Activated T-cell treated with anti-CD3 and anti-CD28 coated beads, Interleukin-2, amount 50 U/mL, for 24 hours (primary cell): ENCODE results near the gene TUBB4A.

Source experiments
- DNase-seq: peaks from one replicate; pipeline ENCODE4 v3.0.0-alpha.2; 2020
- H3K27ac Mint-ChIP-seq: 2 replicates; pipeline ENCODE4 v1.8.0; 2020; ENCODE audit warnings: mild to moderate bottlenecking, mixed read lengths
- H3K27me3 Mint-ChIP-seq: 2 replicates; pipeline ENCODE4 v1.8.0; 2020; ENCODE audit warnings: mixed read lengths
- H3K36me3 Mint-ChIP-seq: 2 replicates; pipeline ENCODE4 v1.8.0; 2020; ENCODE audit warnings: low read depth, mixed read lengths
- H3K4me1 Mint-ChIP-seq: 2 replicates; pipeline ENCODE4 v1.8.0; 2020; ENCODE audit warnings: low read depth, mixed read lengths
- H3K4me3 Mint-ChIP-seq: 2 replicates; pipeline ENCODE4 v1.8.0; 2020; ENCODE audit warnings: mild to moderate bottlenecking, moderate library complexity, mixed read lengths
- H3K9me3 Mint-ChIP-seq: 2 replicates; pipeline ENCODE4 v1.8.0; 2020; ENCODE audit warnings: mixed read lengths

The TUBB4A gene

DNA sequence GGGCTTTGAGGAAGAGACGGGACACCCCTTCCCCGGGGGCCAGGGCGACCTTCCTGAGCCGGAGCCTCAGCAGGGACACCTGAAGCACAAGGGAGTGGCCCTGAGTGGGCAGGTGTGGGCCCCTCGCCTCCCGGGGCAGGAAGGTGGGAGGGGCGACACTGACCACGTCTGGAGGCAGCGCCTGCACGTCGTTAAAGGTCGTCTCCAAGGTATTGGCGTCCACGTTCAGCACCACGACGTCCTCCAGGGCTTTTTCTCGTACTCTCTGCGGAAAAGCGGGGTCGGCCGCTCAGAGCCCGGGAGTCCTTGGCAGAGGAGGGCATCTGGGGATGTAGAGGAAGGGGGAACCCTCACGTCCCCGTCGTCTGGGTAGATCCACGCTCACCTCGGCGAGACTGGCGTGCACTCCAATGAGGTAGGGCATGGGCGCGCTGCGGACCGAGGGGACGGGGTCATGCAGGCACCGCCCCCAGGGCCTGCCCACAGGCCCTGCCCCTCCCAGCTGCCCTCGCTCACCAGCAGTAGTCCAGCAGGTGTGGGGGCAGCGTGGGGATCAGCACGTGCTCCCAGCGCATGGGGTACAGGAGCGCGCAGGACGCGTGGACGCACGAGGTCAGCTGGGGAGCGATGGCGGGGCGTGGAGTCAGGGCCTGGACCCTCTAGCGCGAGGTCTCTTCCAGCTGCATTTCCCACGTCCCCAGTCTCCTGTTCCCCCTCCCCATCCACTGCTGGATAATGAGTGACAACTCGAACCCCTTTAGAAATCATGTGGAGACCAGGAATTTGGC lies 26.6 kb downstream of the TUBB4A start:
- H3K4me1 Mint-ChIP-seq, result peaks cover 13% of the 10 kb centered on the region
- no peak overlapping the region for H3K4me3 Mint-ChIP-seq
- H3K27me3 Mint-ChIP-seq, result no peaks in the 10 kb centered on the region
- H3K27ac Mint-ChIP-seq, result no peak overlapping the region
- DNase-seq, result no peak
- no peaks in the 10 kb centered on the region for H3K9me3 Mint-ChIP-seq
- peaks cover 66% of the 10 kb centered on the region for H3K36me3 Mint-ChIP-seq

DNA sequence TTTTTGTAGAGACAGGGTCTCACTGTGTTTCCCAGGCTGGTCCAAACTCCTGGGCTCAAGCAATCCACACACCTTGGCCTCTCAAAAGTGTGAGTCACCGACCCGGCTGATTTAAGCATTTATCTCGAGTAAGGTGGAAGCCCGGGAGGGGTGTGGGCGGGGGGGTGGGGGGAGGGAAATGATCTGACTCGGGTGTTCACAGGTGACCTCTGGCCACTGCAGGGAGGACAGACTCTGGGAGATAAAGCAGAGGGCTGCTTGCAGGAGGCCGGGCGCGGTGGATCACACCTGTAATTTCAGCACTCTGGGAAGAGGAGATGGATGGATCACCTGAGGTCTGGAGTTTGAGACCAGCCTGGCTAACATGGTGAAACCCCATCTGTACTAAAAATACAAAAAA lies 28.5 kb downstream of the TUBB4A start:
- DNase-seq, result no peak
- Mint-ChIP-seq H3K4me3 (no peak overlapping the region), H3K9me3 (no peaks in the 10 kb centered on the region), H3K27ac (peak overlapping the region; percentile 37), H3K27me3 (no peaks in the 10 kb centered on the region), H3K4me1 (peaks cover 2% of the 10 kb centered on the region), H3K36me3 (peaks cover 69% of the 10 kb centered on the region)

DNA sequence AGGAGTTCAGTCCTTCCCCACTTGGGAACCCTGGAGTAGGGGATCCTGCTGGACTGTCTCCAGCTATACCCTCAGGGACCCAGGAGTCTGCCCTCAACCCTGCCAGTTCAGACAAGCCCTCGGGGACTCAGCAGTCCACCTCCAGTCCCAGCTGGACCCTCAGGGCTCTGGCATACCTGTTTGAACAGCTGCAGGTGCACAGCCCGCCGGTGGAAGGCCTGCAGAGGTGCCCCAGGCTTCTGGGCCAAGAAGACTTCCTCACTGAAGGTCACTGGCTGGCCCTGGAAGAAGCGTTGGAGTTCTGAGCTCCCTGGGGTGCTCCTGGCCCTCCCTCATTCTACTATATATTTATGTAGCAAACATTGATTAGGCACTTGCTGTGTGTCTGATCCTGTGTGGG lies 29.4 kb downstream of the TUBB4A start:
- no peaks in the 10 kb centered on the region for H3K27me3 Mint-ChIP-seq
- no peaks in the 10 kb centered on the region for H3K9me3 Mint-ChIP-seq
- H3K4me1 Mint-ChIP-seq, result peaks cover 2% of the 10 kb centered on the region
- no peak for DNase-seq
- H3K36me3 Mint-ChIP-seq, result peaks cover 76% of the 10 kb centered on the region
- H3K4me3 Mint-ChIP-seq, result no peak overlapping the region
- no peak overlapping the region for H3K27ac Mint-ChIP-seq

DNA sequence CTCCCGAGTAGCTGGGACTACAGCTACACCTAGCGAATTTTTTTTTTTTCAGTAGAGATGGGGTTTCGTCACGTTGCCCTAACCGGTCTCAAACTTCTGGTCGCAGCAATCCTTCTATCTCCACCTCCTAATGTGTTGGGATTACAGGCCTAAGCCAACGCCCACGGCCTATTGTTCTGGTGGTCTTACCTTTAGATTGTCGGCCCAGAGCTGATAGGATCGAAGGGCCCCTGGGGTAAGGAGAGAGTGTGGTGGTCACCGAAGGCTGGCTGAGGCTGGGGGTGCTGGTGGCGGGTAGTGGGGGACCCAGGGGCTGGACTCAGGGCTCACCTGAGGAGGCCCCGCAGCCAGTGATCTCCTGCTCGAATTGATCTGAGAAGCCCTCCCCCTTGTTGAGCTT lies 31.0 kb downstream of the TUBB4A start:
- H3K27me3 Mint-ChIP-seq, result no peaks in the 10 kb centered on the region
- no peak overlapping the region for H3K4me3 Mint-ChIP-seq
- H3K27ac Mint-ChIP-seq, result no peak overlapping the region
- H3K4me1 Mint-ChIP-seq, result peaks cover 2% of the 10 kb centered on the region
- H3K36me3 Mint-ChIP-seq, result peaks cover 71% of the 10 kb centered on the region
- no peak for DNase-seq
- H3K9me3 Mint-ChIP-seq, result no peaks in the 10 kb centered on the region

DNA sequence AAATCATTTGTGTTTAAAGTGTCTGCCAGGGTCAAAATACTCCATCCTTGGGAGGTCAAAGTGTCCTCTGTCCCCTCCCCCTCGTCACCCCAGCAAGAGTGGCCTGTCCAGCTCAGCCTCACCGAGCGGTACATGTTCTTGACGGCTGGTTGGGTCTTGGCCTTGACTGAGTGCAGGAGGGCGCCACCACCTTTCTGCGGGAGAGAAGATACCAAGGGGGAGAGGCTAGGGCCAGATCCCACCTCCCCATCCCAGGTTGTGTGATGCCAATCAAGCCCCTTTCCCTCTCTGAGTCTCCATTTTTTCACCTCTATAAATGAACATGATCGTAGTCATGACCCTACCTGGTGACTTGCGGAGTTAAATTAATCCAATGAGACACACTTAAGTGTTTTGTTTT lies 31.9 kb downstream of the TUBB4A start:
- H3K4me1 Mint-ChIP-seq, result peaks cover 2% of the 10 kb centered on the region
- no peaks in the 10 kb centered on the region for H3K9me3 Mint-ChIP-seq
- no peak overlapping the region for H3K4me3 Mint-ChIP-seq
- no peaks in the 10 kb centered on the region for H3K27me3 Mint-ChIP-seq
- peaks cover 65% of the 10 kb centered on the region for H3K36me3 Mint-ChIP-seq
- no peak overlapping the region for H3K27ac Mint-ChIP-seq
- no peak for DNase-seq

DNA sequence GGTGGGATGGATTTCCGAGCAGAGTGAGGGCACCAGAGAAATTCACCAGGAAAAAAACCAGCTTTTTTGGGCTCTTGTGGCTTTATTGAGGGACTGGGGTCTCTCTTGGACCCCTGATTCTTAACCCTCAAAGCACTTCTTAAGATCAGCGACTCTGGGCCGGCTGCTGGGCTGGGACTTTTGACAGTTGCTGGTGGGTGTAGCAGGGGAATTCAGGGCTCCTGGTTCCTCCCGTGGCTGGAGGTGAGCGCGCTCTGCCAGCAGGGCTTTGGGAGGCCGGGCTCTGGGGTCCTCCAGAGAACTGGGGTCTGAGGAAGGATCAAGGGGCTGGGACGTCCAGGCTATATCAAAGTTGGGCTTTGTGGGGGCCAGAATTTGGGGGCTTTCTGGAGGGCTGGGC lies 34.7 kb downstream of the TUBB4A start:
- no peak for DNase-seq
- H3K4me1 Mint-ChIP-seq, result peaks cover 8% of the 10 kb centered on the region
- no peaks in the 10 kb centered on the region for H3K9me3 Mint-ChIP-seq
- H3K4me3 Mint-ChIP-seq, result no peak overlapping the region
- peak overlapping the region; percentile 50 for H3K27ac Mint-ChIP-seq
- H3K27me3 Mint-ChIP-seq, result no peaks in the 10 kb centered on the region
- H3K36me3 Mint-ChIP-seq, result peaks cover 43% of the 10 kb centered on the region

DNA sequence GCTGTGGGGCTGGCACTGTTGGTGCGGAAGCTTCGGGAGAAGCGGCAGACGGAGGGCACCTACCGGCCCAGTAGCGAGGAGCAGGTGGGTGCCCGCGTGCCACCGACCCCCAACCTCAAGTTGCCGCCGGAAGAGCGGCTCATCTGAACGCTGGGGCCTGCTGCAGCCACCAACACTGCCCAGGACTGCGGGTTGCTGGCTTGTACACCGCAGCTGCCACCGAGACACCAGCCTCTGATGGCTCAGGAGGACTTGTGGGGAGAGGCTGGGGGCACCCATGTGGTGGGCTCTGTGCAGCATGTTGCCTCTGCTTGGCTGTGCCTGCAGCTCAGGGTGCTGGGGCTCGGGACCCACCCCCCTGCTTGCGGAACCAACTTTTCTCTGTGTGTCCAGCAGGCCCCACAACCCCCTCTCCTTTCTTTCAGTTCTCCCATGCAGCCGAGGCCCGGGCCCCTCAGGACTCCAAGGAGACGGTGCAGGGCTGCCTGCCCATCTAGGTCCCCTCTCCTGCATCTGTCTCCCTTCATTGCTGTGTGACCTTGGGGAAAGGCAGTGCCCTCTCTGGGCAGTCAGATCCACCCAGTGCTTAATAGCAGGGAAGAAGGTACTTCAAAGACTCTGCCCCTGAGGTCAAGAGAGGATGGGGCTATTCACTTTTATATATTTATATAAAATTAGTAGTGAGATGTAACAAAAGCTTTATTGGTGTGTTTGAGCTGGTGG lies 35.4 kb downstream of the TUBB4A start:
- Mint-ChIP-seq H3K36me3 (peaks cover 40% of the 10 kb centered on the region), H3K4me3 (no peak overlapping the region), H3K27ac (no peak overlapping the region), H3K4me1 (peaks cover 10% of the 10 kb centered on the region), H3K9me3 (no peaks in the 10 kb centered on the region), H3K27me3 (no peaks in the 10 kb centered on the region)
- no peak for DNase-seq

DNA sequence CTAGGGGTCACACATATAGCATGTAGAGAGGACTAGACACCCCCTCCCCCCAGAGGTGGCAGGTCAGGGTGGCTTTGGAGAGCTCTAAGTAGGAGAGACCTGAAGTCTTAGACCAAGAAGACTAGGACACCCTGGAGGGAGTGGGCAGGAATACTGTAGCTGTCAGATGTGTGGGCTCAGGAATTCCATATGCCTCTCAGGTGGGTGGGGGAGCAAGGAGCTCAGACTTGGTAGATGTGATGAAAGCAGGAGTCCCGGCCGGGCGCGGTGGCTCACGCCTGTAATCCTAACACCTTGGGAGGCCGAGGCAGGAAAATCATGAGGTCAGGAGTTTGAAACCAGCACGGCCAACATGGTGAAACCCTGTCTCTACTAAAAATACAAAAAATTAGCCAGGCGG lies 36.4 kb downstream of the TUBB4A start:
- no peak overlapping the region for H3K4me3 Mint-ChIP-seq
- peaks cover 33% of the 10 kb centered on the region for H3K36me3 Mint-ChIP-seq
- H3K27me3 Mint-ChIP-seq, result no peaks in the 10 kb centered on the region
- H3K9me3 Mint-ChIP-seq, result no peaks in the 10 kb centered on the region
- peaks cover 10% of the 10 kb centered on the region for H3K4me1 Mint-ChIP-seq
- no peak for DNase-seq
- H3K27ac Mint-ChIP-seq, result peak overlapping the region; percentile 57

DNA sequence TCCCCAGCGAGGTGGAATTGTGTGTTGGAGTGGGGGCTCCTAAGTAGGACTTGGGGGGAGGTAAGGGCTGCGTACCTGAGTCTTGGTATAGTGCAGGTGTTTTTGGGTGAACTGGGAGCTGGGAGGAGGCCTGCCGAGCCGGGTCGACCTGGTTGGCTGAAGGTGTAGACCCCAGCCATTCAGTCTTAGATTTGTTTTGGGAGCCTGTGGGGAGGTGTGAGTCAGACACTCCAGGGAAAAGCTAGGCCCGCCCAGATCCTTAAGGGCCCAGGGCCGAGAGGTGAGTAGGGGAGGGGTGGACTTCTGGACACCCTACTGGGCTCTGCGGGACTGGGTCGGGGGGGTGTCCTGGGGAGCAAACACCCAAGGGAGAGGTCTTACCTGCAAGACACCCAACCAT lies 37.1 kb downstream of the TUBB4A start:
- Mint-ChIP-seq H3K4me1 (peaks cover 14% of the 10 kb centered on the region), H3K36me3 (peaks cover 29% of the 10 kb centered on the region), H3K27ac (peak overlapping the region; percentile 4), H3K27me3 (no peaks in the 10 kb centered on the region), H3K9me3 (no peaks in the 10 kb centered on the region), H3K4me3 (no peak overlapping the region)
- no peak for DNase-seq

DNA sequence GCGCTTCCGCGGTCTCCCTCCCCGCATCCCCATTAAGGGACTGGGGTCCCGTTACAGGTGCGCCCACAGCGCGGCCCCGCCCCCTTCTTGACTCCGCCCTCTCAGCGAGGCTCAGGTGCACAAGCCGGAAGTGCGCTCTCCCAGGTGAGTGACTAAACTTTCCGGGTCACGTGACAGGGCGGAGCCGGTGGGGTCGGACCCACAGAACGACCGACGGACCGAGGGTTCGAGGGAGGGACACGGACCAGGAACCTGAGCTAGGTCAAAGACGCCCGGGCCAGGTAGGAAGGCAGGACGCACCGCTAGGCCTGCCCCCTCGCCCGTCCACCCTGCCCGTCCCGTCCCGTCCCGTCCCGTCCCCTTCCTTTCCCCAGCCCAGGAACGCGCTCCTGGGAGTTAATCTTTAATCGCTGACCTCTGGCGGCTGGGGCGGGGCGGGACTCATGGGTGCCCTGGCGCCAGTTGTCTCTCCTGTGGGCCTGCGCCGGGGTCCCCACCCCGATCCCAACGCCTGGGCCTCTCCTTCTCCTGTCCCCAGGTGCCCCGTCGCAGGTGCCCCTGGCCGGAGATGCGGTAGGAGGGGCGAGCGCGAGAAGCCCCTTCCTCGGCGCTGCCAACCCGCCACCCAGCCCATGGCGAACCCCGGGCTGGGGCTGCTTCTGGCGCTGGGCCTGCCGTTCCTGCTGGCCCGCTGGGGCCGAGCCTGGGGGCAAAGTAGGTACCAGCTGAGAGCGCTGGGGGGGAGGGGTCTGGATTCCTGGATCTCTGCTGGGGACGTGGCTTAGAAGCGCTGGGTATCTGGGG lies 37.8 kb downstream of the TUBB4A start, which contains the start of gene CRB3:
Gene CRB3 (plus strand): TSS at position 202 of the 804 bp plus-strand sequence. CDS start 431 bp downstream, at position 633.
- peak within 1 kb of the TSS; percentile 12 for H3K4me3 Mint-ChIP-seq
- H3K27ac Mint-ChIP-seq, result peak within 1 kb of the TSS; percentile 4
- peaks cover 23% of the 10 kb centered on the region for H3K36me3 Mint-ChIP-seq
- H3K4me1 Mint-ChIP-seq, result peaks cover 16% of the 10 kb centered on the region
- H3K27me3 Mint-ChIP-seq, result no peaks in the 10 kb centered on the region
- no peaks in the 10 kb centered on the region for H3K9me3 Mint-ChIP-seq
- peak; percentile 58 for DNase-seq

DNA sequence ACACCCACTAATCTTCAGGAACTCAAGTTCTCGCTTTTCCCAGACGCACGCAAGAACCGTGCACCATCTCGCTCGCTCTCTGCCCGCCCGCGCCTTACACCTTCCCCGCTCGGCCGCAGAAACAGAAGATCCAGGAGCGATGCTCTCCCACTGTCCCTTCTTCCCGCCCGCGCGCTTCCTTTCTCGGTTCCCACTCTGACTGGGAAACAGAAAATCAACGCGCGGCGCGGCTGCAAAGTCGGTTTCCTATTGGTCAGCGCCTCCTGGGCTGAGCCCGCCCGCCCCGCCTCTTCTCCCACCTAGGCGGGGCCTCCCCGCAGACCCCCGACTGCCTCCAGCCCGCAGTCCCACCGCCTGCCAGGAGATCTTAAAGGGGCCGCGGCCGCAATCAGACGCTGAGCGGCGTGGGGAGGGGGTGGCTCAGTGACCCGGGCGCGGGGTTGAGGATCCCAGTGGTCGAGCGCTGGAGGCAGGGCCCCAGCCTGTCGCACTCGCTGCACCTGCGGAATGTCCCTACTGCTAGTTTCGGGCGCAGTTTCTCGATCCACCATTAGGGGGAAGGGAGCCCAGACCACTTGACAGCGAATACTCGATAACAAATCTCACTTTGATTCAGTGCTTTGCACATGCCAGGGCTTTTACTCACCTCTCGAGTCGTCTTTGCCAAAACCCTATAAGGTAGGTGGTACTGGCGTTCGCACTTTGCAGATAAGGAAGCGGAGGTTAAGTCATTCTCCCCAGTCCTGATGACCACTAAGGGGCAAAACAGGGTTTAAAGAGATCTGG lies 41.8 kb downstream of the TUBB4A start:
- Mint-ChIP-seq H3K36me3 (peaks cover 13% of the 10 kb centered on the region), H3K4me1 (peaks cover 27% of the 10 kb centered on the region), H3K9me3 (peaks cover 2% of the 10 kb centered on the region), H3K27ac (peak overlapping the region; percentile 88), H3K4me3 (peak overlapping the region; percentile 82), H3K27me3 (no peaks in the 10 kb centered on the region)
- DNase-seq, result peak; percentile 96

DNA sequence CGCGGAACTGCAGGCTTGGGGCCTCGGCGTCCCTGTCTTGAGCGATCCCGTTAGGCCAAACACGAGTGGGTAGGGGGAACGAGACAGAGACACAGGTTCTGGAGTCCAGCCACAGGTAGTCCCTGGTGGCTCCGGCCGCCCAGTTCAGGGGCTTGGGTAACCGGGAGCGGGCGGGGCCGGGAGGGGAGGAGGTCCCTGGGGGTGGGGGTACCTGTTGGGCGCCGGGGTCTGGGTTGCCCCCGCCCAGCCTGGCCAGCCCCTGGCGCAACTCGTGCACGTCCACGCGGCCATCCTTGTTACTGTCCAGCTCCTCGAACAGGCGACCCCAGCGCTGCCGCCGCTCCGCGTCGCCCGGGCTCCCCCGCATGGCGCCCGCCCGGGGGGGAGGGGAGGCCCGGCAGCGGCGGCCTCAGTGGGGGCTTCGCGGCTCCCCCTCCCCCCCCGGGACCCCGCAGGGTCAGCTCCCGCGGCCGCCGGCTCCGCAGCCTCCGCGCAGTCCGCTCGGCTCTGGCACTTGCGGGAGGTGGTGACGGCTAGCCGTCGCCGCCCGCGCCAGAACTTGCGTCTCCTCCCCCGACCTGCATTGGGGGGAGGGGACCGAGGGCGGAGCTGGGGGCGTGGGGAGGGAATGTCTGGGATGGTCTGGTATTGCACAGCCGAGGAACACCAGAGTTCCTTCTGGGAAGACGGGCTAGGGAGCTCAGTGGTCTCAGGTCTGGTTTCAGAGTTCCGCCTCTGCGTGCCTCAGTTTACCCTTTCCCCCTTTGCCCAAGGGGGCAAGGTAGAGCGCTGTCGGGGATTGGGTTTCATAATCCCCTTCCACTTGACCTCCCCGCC lies 42.6 kb downstream of the TUBB4A start, which contains the start of gene SLC25A23:
Gene SLC25A23 (minus strand): TSS at position 531 of the 837 bp plus-strand sequence. CDS start 164 bp downstream, at position 367.
- H3K4me1 Mint-ChIP-seq, result peaks cover 23% of the 10 kb centered on the region
- peaks cover 9% of the 10 kb centered on the region for H3K9me3 Mint-ChIP-seq
- no peaks in the 10 kb centered on the region for H3K27me3 Mint-ChIP-seq
- H3K27ac Mint-ChIP-seq, result peak within 1 kb of the TSS; percentile 88
- DNase-seq, result peak; percentile 79
- H3K36me3 Mint-ChIP-seq, result peaks cover 21% of the 10 kb centered on the region
- H3K4me3 Mint-ChIP-seq, result peak within 1 kb of the TSS; percentile 82

DNA sequence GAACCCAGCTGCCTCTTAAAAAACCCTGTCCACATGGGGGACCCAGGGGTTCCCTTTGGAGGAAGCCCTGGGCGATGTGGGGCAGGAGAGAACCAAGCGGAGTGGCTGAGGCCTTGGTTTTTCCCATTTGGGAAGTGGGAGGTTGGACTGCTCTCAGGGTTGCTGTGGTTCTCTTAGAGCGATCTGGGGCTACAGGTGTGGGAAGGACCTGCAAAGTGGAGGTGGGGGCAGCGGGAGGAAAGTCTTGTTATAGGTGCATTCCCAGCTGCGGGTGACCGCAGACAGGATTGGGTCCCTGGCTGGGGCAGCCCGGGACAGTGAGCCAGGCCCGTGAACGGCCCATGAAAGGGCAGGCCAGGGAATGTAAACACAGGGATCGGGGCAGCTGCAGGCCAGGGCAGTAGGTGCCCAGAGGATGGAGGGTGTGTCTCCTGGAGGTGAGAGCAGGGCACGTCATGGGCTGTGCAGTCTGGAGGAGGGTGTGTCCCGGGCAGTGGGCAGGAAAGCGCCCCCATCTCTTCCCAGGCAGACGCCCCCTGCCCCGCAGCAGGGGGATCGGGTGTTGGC lies 43.3 kb downstream of the TUBB4A start:
- peak overlapping the region; percentile 63 for H3K27ac Mint-ChIP-seq
- DNase-seq, result no peak
- peaks cover 13% of the 10 kb centered on the region for H3K9me3 Mint-ChIP-seq
- peaks cover 20% of the 10 kb centered on the region for H3K4me1 Mint-ChIP-seq
- H3K36me3 Mint-ChIP-seq, result peaks cover 28% of the 10 kb centered on the region
- peak overlapping the region; percentile 81 for H3K4me3 Mint-ChIP-seq
- no peaks in the 10 kb centered on the region for H3K27me3 Mint-ChIP-seq
